GM18870 (cell line): ENCODE data around the gene PROM2.
"Not testable (repeated sequence)": the region's sequence is repeated elsewhere in the genome, so short reads cannot be mapped to it uniquely, and the experiment has no call there.

Experiments
- ATAC-seq: cut with Tn5 transposase; IDR thresholded peaks from one replicate; pipeline ENCODE4 v1.9.1; 2021; ENCODE audit warnings: moderate library complexity; ENCODE audit not compliant: unreplicated experiment

PROM2 gene

GRCh38 chr2:95268211-95269035 lies 5.8 kb upstream of the PROM2 start:
- ATAC-seq = no peak

GRCh38 chr2:95269036-95269680 lies 5.1 kb upstream of the PROM2 start:
- ATAC-seq = no peak

- ATAC-seq = not testable (repeated sequence)
Measured at GRCh38 chr2:95269745-95270144, 4.5 kb upstream of the PROM2 start.

- no peak for ATAC-seq
Measured at GRCh38 chr2:95270541-95271081, 3.6 kb upstream of the PROM2 start.

- no peak for ATAC-seq
Measured at GRCh38 chr2:95271381-95271971, 2.8 kb upstream of the PROM2 start.

GRCh38 chr2:95272299-95272751 lies 1.9 kb upstream of the PROM2 start:
- no peak for ATAC-seq

GRCh38 chr2:95272781-95273180 lies 1.5 kb upstream of the PROM2 start:
- ATAC-seq = no peak

- no peak for ATAC-seq
Measured at GRCh38 chr2:95273566-95274290, 521 bp upstream of the PROM2 start.

- no peak for ATAC-seq
Measured at GRCh38 chr2:95275151-95275515, 884 bp downstream of the PROM2 start.

- ATAC-seq = no peak
Measured at GRCh38 chr2:95275601-95276243, 1.5 kb downstream of the PROM2 start.

- no peak for ATAC-seq
Measured at GRCh38 chr2:95276244-95276887, 2.1 kb downstream of the PROM2 start.

- ATAC-seq = no peak
Measured at GRCh38 chr2:95276888-95277245, 2.6 kb downstream of the PROM2 start.

- no peak for ATAC-seq
Measured at GRCh38 chr2:95277246-95277906, 3.1 kb downstream of the PROM2 start.

GRCh38 chr2:95278051-95278471 lies 3.8 kb downstream of the PROM2 start:
- no peak for ATAC-seq

GRCh38 chr2:95278637-95279225 lies 4.5 kb downstream of the PROM2 start:
- ATAC-seq = no peak

- ATAC-seq = no peak
Measured at GRCh38 chr2:95279435-95280035, 5.3 kb downstream of the PROM2 start.

- ATAC-seq = no peak
Measured at GRCh38 chr2:95281071-95281470, 6.8 kb downstream of the PROM2 start.

GRCh38 chr2:95281786-95282185 lies 7.5 kb downstream of the PROM2 start:
- ATAC-seq = no peak

GRCh38 chr2:95282458-95282857 lies 8.2 kb downstream of the PROM2 start:
- no peak for ATAC-seq
